Central memory CD4-positive, alpha-beta T cell (primary cell): ENCODE measurements around the gene HDGF.

ENCODE experiments used
- DNase-seq: peaks from one replicate; pipeline ENCODE4 v3.0.0; 2022

HDGF gene

GRCh38 chr1:156714830-156715229 is 36.6 kb downstream of the HDGF start:
- DNase-seq: no peak

- DNase-seq: no peak
Measured at GRCh38 chr1:156712626-156713025, 38.8 kb downstream of the HDGF start.

- no peak for DNase-seq
Measured at GRCh38 chr1:156711011-156711817, 40.3 kb downstream of the HDGF start.

- no peak for DNase-seq
Measured at GRCh38 chr1:156709757-156710489, 41.6 kb downstream of the HDGF start.

GRCh38 chr1:156709031-156709430 is 42.4 kb downstream of the HDGF start:
- no peak for DNase-seq

GRCh38 chr1:156708218-156708661 is 43.2 kb downstream of the HDGF start:
- DNase-seq: no peak

- DNase-seq: no peak
Measured at GRCh38 chr1:156707417-156708217, 43.9 kb downstream of the HDGF start.

GRCh38 chr1:156706657-156707416 is 44.6 kb downstream of the HDGF start:
- no peak for DNase-seq

- peak; percentile 64 for DNase-seq
Measured at GRCh38 chr1:156705918-156706656, 45.4 kb downstream of the HDGF start.

- DNase-seq: no peak
Measured at GRCh38 chr1:156705321-156705917, 46.1 kb downstream of the HDGF start, which contains the start of gene CRABP2. Gene CRABP2, minus strand, starts transcription at chr1:156705583. Its CDS starts 137 bp downstream, at chr1:156705446.

GRCh38 chr1:156704930-156705320 is 46.5 kb downstream of the HDGF start:
- DNase-seq: no peak

- DNase-seq: no peak
Measured at GRCh38 chr1:156704166-156704711, 47.2 kb downstream of the HDGF start.

GRCh38 chr1:156703741-156704140 is 47.7 kb downstream of the HDGF start:
- DNase-seq: no peak

- DNase-seq: no peak
Measured at GRCh38 chr1:156703336-156703735, 48.1 kb downstream of the HDGF start.

- no peak for DNase-seq
Measured at GRCh38 chr1:156700736-156701531, 50.5 kb downstream of the HDGF start.

- no peak for DNase-seq
Measured at GRCh38 chr1:156698995-156699394, 52.5 kb downstream of the HDGF start.

- no peak for DNase-seq
Measured at GRCh38 chr1:156697481-156697880, 54.0 kb downstream of the HDGF start.

- DNase-seq: no peak
Measured at GRCh38 chr1:156696755-156697154, 54.7 kb downstream of the HDGF start.

- no peak for DNase-seq
Measured at GRCh38 chr1:156694690-156694962, 56.8 kb downstream of the HDGF start.
